Right forelimb (tissue), 1 donor: ENCODE measurements around the gene POFUT1.
"Not testable (repeated sequence)": the region's sequence is repeated elsewhere in the genome, so short reads cannot be mapped to it uniquely, and the experiment has no call there.

Experiments
- DNase-seq: peaks from one replicate; pipeline ENCODE4 v3.0.0-alpha.2; 2018

POFUT1 gene

DNA sequence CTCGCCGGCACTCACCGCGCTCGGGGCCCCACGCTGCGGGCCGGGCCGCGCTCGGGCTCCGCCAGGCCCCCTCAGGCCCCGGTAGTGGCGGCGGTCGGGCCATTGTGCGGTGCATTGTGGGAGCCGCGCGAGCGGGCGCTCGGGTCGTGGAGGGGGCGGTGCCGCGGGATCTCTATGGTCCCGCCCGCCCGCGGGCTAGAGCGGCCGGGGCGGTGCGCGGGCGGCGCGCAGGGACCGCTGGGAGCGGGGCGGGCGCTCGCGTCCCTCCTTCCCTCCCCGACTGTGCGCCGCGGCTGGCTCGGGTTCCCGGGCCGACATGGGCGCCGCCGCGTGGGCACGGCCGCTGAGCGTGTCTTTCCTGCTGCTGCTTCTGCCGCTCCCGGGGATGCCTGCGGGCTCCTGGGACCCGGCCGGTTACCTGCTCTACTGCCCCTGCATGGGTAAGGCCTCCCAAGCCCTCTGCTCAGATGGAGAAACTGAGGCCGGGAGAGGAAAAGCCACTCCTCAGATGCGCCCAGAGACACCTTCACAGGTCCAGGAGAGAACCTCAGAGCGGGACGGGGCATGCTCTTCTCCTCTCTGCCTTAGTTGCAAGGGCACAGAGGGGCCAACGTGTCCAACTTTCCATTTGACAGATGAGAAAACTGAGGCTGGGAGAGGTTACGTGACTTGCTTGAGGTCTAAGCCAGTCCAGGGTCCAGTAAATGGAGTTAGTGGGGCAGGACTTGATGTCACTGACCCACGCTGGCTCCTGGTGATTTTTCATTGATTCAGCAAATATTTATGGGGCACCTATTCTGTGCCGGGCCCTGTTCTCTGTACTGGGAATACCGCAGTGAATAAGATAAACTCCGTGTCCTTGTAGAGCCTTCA is at the start of gene POFUT1, which contains the start of gene PLAGL2:
Gene POFUT1, plus strand, starts transcription at position 255 of the 873 bp plus-strand sequence. Its CDS starts 62 bp downstream, at position 317.
Gene PLAGL2, minus strand, starts transcription at position 118 of the 873 bp plus-strand sequence. CDS start 5,565 bp downstream, outside the sequence.
- DNase-seq, result peak; percentile 92

DNA sequence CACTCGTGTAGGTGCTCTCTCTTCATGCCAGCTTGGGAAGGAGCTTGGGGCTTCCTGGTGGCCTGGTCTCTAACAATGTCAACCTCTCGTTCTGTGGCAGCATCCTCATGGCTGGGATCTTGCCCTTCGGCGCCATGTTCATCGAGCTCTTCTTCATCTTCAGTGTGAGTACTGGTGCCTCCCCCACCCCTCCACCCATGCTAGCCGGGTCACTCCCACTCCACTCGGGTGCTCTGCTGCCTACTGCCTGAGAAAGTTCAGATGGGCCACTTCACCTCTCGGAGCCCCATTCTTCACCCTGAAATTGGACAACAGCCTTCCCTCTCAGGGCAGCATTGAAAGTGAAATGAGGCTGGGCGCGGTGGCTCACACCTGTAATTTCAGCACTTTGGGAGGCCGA is 49.3 kb upstream of the POFUT1 start:
- no peak for DNase-seq

- no peak for DNase-seq
Observed at GRCh38 chr20:32158943-32159660, 48.6 kb upstream of the POFUT1 start.

- no peak for DNase-seq
Observed at GRCh38 chr20:32159766-32160221, 47.9 kb upstream of the POFUT1 start.

DNA sequence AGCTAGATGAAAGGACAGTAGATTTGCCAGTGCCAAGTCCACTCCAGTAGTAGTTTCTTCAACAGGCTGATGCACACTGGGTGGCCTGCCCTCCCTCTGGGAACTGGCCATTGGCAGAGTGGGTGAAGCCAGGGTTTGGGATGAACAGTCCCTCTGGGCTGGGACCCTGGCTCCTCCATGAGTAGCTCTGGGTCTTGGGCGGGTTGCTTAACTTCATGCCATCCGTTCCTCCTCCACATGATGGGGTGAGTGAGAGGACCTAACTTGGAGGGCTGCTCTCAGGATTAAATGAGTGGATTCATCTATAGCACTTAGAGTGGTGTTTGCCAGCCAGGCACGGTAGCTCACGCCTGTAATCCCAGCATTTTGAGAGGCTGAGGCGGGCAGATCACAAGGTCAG is 47.3 kb upstream of the POFUT1 start:
- no peak for DNase-seq

- no peak for DNase-seq
Observed at GRCh38 chr20:32162351-32162750, 45.3 kb upstream of the POFUT1 start.

DNA sequence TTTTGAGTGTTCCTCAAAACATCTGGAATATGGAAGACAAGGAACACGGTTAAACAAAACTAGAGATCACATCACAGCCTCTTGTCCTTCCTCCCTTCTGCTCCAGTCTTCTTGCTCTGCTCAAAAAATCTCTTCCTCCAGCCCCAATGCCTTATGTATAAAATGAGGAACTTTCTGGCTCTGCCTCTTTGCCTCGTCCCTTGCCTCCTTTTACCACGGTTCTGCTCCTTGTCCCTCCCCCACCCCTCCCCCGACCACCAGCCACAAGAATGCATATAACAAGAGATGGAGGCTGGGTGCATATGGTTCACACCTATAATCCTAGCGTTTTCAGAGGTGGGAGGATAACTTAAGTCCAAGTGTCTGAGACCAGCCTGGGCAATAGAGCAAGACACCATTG is 43.7 kb upstream of the POFUT1 start:
- no peak for DNase-seq

DNA sequence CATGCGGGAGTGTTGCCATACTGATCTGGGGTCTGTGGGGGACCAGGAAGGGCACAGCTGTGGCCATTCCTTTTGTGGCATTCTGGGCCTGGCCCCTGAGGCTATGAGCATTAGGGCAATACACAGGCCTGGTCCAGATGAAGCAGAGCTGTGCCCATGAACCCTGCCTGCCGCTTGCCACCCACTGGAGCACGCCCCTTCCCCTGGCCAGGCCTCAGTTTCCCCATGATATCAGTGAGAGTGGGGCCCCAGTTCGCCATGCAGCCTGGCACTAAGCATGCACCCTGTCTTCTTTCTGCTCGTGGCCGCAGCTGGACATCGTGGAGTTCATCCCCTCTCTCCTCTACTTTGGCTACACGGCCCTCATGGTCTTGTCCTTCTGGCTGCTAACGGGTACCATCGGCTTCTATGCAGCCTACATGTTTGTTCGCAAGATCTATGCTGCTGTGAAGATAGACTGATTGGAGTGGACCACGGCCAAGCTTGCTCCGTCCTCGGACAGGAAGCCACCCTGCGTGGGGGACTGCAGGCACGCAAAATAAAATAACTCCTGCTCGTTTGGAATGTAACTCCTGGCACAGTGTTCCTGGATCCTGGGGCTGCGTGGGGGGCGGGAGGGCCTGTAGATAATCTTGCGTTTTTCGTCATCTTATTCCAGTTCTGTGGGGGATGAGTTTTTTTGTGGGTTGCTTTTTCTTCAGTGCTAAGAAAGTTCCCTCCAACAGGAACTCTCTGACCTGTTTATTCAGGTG is 42.5 kb upstream of the POFUT1 start:
- no peak for DNase-seq

GRCh38 chr20:32165836-32166545 is 41.7 kb upstream of the POFUT1 start:
- no peak for DNase-seq

DNA sequence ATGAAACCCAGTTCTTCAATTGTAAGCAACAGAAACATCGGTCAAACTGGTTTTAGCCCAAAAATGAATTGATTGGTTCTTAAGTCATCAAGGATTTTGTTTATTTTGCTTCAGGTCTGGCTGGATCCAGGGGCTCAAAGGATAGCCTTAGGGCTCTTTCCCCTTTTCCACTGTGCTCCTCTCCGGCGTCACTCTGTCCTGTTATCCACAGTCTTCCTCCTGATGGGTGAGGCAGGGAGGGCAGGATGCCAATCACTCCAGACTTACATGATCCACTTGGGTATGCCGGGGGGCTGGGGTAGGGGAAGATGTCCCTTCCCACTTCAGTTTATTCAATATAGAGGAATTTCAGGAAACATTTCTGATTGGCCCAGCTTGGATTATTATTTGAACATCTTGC is 40.1 kb upstream of the POFUT1 start:
- DNase-seq, result no peak

GRCh38 chr20:32168184-32168910 is 39.3 kb upstream of the POFUT1 start:
- no peak for DNase-seq

- DNase-seq, result not testable (repeated sequence)
Observed at GRCh38 chr20:32177696-32178095, 30.0 kb upstream of the POFUT1 start.

DNA sequence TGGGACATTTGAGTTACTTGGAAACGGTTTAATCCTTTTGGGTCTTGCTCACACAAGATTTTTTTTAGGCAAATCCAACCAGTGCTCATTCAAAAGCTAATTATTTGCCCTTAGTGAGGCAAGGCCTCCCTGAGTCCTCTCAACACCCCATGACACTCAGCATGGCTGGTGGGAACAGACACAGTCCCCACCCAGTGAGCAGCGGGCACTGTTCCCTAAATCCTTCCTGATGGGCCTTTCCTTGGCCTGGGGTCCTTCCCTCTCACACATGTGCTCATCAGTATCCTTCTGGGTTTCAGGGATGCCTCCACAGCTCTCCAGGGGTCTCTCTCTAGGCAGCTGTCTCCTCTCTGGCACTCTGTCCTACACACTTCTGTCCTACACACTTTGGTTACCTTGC is 28.2 kb upstream of the POFUT1 start:
- DNase-seq, result no peak

DNA sequence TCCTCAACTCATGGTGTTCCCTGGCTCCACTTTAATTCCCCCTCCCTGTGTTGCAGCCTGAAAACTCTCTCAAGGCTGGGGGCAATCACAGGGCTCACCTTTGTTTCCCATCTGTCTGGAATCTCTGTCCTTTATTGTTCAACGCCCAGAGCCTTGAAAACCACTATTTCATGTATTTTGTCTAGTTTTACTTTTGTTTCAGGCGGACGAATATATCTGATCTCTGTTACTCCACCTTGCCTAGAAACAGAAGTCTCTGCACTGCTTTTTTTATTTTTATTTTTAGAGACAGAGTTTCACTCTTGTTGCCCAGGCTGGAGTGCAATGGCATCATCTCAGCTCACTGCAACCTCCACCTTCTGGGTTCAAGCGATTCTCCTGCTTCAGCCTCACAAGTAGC is 27.7 kb upstream of the POFUT1 start:
- DNase-seq, result no peak

DNA sequence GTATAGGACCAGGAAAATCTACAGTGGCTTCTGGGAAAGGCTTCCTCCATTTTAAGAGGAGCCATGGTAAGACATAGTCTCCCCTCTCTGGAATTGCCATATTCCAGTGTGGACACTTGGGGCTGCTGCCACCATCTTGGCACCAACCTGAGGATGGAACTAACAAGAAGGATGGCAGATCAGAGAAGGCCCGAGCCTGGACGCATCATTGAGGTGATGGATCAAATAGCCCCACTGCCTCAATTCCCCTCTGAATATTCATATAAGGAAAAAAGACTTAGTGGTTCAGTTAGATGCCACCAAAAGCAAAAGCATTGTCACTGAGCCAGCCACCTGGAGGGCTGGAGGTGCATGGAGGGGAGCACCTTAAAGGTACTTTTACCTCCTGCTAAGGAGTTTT is 26.1 kb upstream of the POFUT1 start:
- no peak for DNase-seq

DNA sequence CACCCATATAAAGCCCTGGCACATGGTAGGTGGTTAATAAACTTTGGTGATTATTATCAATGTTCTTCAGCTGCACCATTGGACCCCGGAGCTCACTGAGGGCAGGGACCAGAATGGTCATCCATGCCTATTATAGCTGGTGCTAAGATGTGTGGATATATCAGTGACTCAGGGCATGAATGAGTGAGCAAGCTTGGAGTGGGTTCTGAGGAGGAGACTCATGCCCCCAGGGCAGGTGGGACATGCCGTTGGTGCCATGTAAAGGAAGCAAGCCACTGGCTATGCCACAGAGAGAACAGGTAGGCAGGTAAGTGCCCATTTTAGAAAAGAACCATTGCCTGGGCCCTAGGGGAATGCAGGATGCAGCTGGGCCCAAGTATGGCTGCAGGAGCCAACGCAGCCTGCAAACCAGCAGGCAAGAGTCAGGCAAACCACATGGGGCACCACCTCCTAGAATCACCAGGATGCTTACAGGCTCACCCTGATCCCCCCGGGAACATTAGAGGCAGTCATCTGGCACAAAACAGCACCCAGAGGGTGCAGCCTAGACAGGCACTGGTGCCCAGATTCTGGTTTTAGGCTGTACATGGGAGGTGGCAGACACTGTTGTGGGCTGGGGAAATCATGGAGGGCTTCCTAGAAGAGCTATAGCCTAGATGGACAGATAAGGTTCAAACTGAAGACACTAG is 23.6 kb upstream of the POFUT1 start:
- no peak for DNase-seq

DNA sequence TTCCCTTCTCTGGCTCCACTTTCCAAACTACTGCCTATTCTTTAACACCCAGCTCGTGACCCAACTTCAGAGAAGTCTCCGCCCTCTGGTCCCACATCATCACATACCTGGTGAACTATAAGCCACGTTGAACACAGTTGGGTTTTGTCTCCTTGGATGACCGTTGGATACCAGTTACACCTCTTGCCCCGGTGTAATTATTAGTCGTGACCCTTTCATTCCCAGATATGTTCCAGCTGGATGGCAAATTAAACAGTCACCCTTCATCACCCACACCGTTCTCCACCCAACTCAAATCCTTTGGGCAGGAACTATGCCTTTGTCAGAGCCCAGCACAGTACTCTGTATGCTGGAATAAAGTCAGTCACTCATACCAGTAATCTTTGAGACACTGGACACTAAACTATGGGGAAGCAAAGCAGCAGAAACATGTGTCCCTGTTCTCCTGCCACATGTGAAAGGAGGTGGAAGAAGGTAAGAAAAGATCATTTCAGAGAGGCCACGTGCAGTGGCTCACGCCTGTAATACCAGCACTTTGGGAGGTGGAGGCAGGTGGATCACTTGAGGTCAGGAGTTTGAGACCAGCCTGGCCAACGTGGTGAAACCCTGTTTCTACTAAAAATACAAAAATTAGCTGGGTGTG is 22.6 kb upstream of the POFUT1 start:
- DNase-seq, result no peak

GRCh38 chr20:32186506-32186905 is 21.2 kb upstream of the POFUT1 start:
- no peak for DNase-seq

DNA sequence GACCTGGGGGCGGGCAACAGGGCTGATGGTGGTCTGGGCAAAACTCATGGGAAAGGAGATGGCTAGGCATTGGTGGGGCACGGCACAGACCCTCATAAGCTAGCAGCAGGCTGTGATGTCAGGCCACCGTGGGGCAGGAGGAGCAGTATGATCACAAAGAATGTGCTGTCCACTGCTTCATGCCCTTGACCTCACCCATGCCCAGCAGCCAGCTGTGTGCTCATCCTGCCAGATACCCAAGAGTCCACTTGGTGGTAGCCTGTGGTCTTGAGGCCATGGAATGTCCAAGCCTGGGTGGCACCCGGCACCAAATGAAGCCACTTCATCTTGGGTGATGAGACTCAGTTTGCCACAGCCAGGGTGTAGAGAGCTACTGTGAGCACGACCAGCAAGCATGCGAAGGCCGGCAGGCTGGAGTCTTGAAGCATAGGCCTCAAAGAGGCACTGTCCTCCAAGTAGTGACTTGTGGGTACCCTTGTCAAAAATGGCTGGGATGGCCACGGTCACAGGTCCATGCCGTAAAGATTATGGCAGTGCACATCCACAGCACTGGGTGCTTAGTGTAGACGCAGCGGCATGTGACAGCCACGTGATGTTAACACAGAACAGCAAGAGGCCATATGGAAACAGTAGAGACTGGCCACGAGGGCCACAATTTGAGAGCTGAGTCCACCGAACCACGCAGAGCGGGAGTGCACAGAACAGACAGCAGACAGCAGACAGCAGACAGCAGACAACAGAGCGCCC is 19.1 kb upstream of the POFUT1 start:
- DNase-seq, result no peak

- DNase-seq, result no peak
Observed at GRCh38 chr20:32189123-32189410, 18.6 kb upstream of the POFUT1 start.
